ENCODE data around the gene CCNB2.

Gene CCNB2

GRCh38 chr15:59131969-59132562 lies 27.1 kb downstream of the CCNB2 start:
- H3K9me3 ChIP-seq (ENCODE audit: control insufficient read depth, insufficient read depth, low read length), result no peaks in the 10 kb centered on the region; the same call in 1 of the 2 replicates
- H3K9me2 ChIP-seq (replicated peaks; ENCODE audit: control insufficient read depth, low read length), result no peaks in the 10 kb centered on the region
- H3F3A ChIP-seq (ENCODE audit: control insufficient read depth, insufficient read depth), result no peaks in the 10 kb centered on the region; the same call in 1 of the 2 replicates
- peaks cover 99% of the 10 kb centered on the region for H3K36me3 ChIP-seq (ENCODE audit: control insufficient read depth, low read length)
- H4K20me1 ChIP-seq (ENCODE audit: control insufficient read depth, insufficient read depth, low read depth, low read length), result no peaks in the 10 kb centered on the region
- H3K4me3 ChIP-seq (ENCODE audit: low read length), result no peak overlapping the region
- no peak for TF ChIP-seq EZH2phosphoT487 (IDR thresholded peaks at IDR 0.05; ENCODE audit: borderline replicate concordance, low read length)
- TF ChIP-seq, protein P1, sequence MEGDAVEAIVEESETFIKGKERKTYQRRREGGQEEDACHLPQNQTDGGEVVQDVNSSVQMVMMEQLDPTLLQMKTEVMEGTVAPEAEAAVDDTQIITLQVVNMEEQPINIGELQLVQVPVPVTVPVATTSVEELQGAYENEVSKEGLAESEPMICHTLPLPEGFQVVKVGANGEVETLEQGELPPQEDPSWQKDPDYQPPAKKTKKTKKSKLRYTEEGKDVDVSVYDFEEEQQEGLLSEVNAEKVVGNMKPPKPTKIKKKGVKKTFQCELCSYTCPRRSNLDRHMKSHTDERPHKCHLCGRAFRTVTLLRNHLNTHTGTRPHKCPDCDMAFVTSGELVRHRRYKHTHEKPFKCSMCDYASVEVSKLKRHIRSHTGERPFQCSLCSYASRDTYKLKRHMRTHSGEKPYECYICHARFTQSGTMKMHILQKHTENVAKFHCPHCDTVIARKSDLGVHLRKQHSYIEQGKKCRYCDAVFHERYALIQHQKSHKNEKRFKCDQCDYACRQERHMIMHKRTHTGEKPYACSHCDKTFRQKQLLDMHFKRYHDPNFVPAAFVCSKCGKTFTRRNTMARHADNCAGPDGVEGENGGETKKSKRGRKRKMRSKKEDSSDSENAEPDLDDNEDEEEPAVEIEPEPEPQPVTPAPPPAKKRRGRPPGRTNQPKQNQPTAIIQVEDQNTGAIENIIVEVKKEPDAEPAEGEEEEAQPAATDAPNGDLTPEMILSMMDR (IDR thresholded peaks at IDR 0.05; ENCODE audit: low read depth, low read length, poor library complexity, severe bottlenecking), result no peak
- peaks cover 4% of the 10 kb centered on the region for H3K4me1 ChIP-seq (ENCODE audit: control insufficient read depth, low read length)
- peaks cover 38% of the 10 kb centered on the region for H3K79me2 ChIP-seq (ENCODE audit: control insufficient read depth, low read length)
- no peak overlapping the region for H3K4me2 ChIP-seq (ENCODE audit: low read length)
- H3K27ac ChIP-seq (ENCODE audit: low read depth, low read length), result no peak overlapping the region
- H3K27me3 ChIP-seq (ENCODE audit: control insufficient read depth, low read length), result no peaks in the 10 kb centered on the region

GRCh38 chr15:59133929-59134427 lies 29.0 kb downstream of the CCNB2 start:
- Histone ChIP-seq H3K9me3 (ENCODE audit: control insufficient read depth, insufficient read depth, low read length) (no peaks in the 10 kb centered on the region; the same call in 1 of the 2 replicates), H3K4me2 (ENCODE audit: low read length) (no peak overlapping the region), H3K9me2 (replicated peaks; ENCODE audit: control insufficient read depth, low read length) (no peaks in the 10 kb centered on the region), H4K20me1 (ENCODE audit: control insufficient read depth, insufficient read depth, low read depth, low read length) (no peaks in the 10 kb centered on the region), H3K27ac (ENCODE audit: low read depth, low read length) (no peak overlapping the region), H3F3A (ENCODE audit: control insufficient read depth, insufficient read depth) (peaks cover 5% of the 10 kb centered on the region; the same call in 1 of the 2 replicates), H3K27me3 (ENCODE audit: control insufficient read depth, low read length) (no peaks in the 10 kb centered on the region), H3K4me1 (ENCODE audit: control insufficient read depth, low read length) (no peaks in the 10 kb centered on the region), H3K79me2 (ENCODE audit: control insufficient read depth, low read length) (peaks cover 19% of the 10 kb centered on the region), H3K36me3 (ENCODE audit: control insufficient read depth, low read length) (peaks cover 99% of the 10 kb centered on the region), H3K4me3 (ENCODE audit: low read length) (no peak overlapping the region)
- TF ChIP-seq, protein P1 (IDR thresholded peaks at IDR 0.05; ENCODE audit: low read depth, low read length, poor library complexity, severe bottlenecking), result no peak
- TF ChIP-seq EZH2phosphoT487 (IDR thresholded peaks at IDR 0.05; ENCODE audit: borderline replicate concordance, low read length), result no peak

DNA sequence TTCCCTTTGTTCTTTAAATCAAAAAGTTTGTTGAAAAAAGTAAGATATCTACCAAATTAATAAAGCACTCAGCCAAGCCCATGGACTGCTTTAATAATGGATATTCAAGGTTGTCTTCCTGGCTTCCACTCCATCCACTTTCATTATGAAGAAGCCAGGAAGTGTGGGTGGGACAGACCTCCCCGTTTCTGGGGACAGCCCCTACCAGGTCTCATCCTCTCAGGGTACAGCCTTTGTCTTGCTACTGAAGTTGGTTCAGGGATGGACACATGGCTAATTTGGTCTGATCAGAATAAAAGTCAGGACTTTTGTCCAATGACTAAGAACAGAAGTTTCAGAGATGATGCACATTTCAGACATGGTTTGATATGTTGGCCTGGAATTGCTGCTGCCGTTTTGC lies 32.6 kb downstream of the CCNB2 start:
- Histone ChIP-seq H3K27me3 (ENCODE audit: control insufficient read depth, low read length) (no peaks in the 10 kb centered on the region), H3K27ac (ENCODE audit: low read depth, low read length) (no peak overlapping the region), H3K4me1 (ENCODE audit: control insufficient read depth, low read length) (no peaks in the 10 kb centered on the region), H3K9me3 (ENCODE audit: control insufficient read depth, insufficient read depth, low read length) (no peaks in the 10 kb centered on the region), H3K36me3 (ENCODE audit: control insufficient read depth, low read length) (peaks cover 84% of the 10 kb centered on the region), H3K4me3 (ENCODE audit: low read length) (no peak overlapping the region), H3K9me2 (replicated peaks; ENCODE audit: control insufficient read depth, low read length) (no peaks in the 10 kb centered on the region), H3F3A (ENCODE audit: control insufficient read depth, insufficient read depth) (peaks cover 5% of the 10 kb centered on the region; the same call in 1 of the 2 replicates), H4K20me1 (ENCODE audit: control insufficient read depth, insufficient read depth, low read depth, low read length) (no peaks in the 10 kb centered on the region), H3K4me2 (ENCODE audit: low read length) (no peak overlapping the region), H3K79me2 (ENCODE audit: control insufficient read depth, low read length) (no peaks in the 10 kb centered on the region)
- TF ChIP-seq, protein P1 (IDR thresholded peaks at IDR 0.05; ENCODE audit: low read depth, low read length, poor library complexity, severe bottlenecking), result no peak
- no peak for TF ChIP-seq EZH2phosphoT487 (IDR thresholded peaks at IDR 0.05; ENCODE audit: borderline replicate concordance, low read length)

Measured in DOHH2 (cell line).